Panc1 (cell line): Measurements from ENCODE around the gene RNF220. TPM values are rescaled to one million over a fixed set of nuclear protein-coding genes. Genes with fewer than 3 reads are reported as not detected.
A peak's percentile ranks its signal among the peaks of the same experiment; 100 is the strongest.

Experiments used
- ATAC-seq: fragments of 200-7000 bp; cut with Tn5 transposase; 2 replicates; pipeline ENCODE4 v1.9.1; 2020; ENCODE audit warnings: mild to moderate bottlenecking, moderate library complexity
- BruUV-seq: library from RNA; stranded (reverse); fragments of 400-500 nt; replicated peaks from 2 replicates; lab custom pipeline; 2021; lab: Mats Ljungman, UMichigan
- CTCF ChIA-PET: fragments of 300-600 bp; sonication (Branson Sonifier 250); formaldehyde crosslinking; loops from one replicate; lab custom pipeline; 2022; ENCODE audit warnings: antibody characterized with exemption; lab: Charles Lee
- POLR2A ChIA-PET: fragments of 300-600 bp; sonication (Branson Sonifier 250); formaldehyde crosslinking; loops from one replicate; lab custom pipeline; 2022; ENCODE audit warnings: antibody characterized with exemption; lab: Charles Lee
- DNase-seq: peaks from one replicate; pipeline ENCODE4 v3.0.0-alpha.2; 2010; ENCODE audit warnings: low read depth, low spot score
- H3K27ac ChIP-seq: 2 replicates; pipeline ENCODE4 v1.5.1; 2011; ENCODE audit warnings: mild to moderate bottlenecking, low read length, inconsistent platforms
- H3K27me3 ChIP-seq: fragments of 200-500 bp; sonication (Bioruptor generic); 2 replicates; pipeline ENCODE4 v1.6.0; 2014; ENCODE audit warnings: low read length, inconsistent platforms; ENCODE audit not compliant: control insufficient read depth, insufficient read depth
- H3K36me3 ChIP-seq: fragments of 200-500 bp; sonication (Bioruptor generic); 2 replicates; pipeline ENCODE4 v1.5.1; 2014; ENCODE audit warnings: inconsistent platforms, mild to moderate bottlenecking, low read length, moderate library complexity; ENCODE audit not compliant: control insufficient read depth, insufficient read depth
- H3K4me1 ChIP-seq: 2 replicates; pipeline ENCODE4 v1.5.1; 2011; ENCODE audit warnings: inconsistent platforms, mild to moderate bottlenecking, low read length, moderate library complexity; ENCODE audit not compliant: control insufficient read depth, insufficient read depth
- H3K4me3 ChIP-seq, 2 experiments: 2 replicates each; pipeline ENCODE4 v1.5.1; 2011 to 2012; ENCODE audit warnings: low read depth in 2 of 2, low read length in 2 of 2, mild to moderate bottlenecking in 2 of 2, inconsistent platforms in 1 of 2, moderate library complexity in 1 of 2
- H3K9me3 ChIP-seq: fragments of 200-500 bp; sonication (Bioruptor generic); 2 replicates; pipeline ENCODE4 v1.5.1; 2014; ENCODE audit warnings: low read depth, mild to moderate bottlenecking, inconsistent platforms, low read length, moderate library complexity; ENCODE audit not compliant: control insufficient read depth, insufficient read depth
- CTCF ChIP-seq: fragments of 450-650 bp; IDR thresholded peaks from 2 replicates; pipeline ENCODE4 v1.5.1; 2017; ENCODE audit warnings: mild to moderate bottlenecking
- POLR2AphosphoS5 ChIP-seq: IDR thresholded peaks from 2 replicates; pipeline ENCODE4 v1.6.1; 2012; ENCODE audit warnings: mild to moderate bottlenecking, low read depth, low read length, moderate library complexity
- REST ChIP-seq, 2 experiments: IDR thresholded peaks; 2 replicates each; pipeline ENCODE4 v1.6.1; 2011 to 2012; ENCODE audit warnings: low read depth in 2 of 2, control low read depth in 1 of 2, low read length in 1 of 2, mild to moderate bottlenecking in 1 of 2, moderate library complexity in 1 of 2; ENCODE audit not compliant: insufficient read depth in 1 of 2
- SIN3A ChIP-seq: IDR thresholded peaks from 2 replicates; pipeline ENCODE4 v1.6.1; 2012; ENCODE audit warnings: low read depth, mild to moderate bottlenecking, low read length, moderate library complexity, borderline replicate concordance; ENCODE audit not compliant: insufficient read depth
- TCF7L2 ChIP-seq: IDR thresholded peaks from 2 replicates; pipeline ENCODE4 v1.6.1; 2011; ENCODE audit warnings: mild to moderate bottlenecking, low read depth, low read length, inconsistent platforms
- in situ Hi-C: cut with HindIII; loops from 2 replicates; pipeline ENCODE4 v1.10.0; 2016; ENCODE audit warnings: low sequenced_read_pairs, low pct_unique_long_range_greater_than_20kb
- intact Hi-C: fragments of 100-400 bp; cut with micrococcal nuclease; formaldehyde crosslinking; loops from one replicate; pipeline ENCODE4 v1.10.0; 2022; ENCODE audit not compliant: unreplicated experiment
- total RNA-seq: library from RNA; stranded (reverse); gene quantifications from one replicate; pipeline ENCODE4 v1.2.1, GENCODE V29; 2021; ENCODE audit not compliant: unreplicated experiment

Gene RNF220
- total RNA-seq, 1 experiment from 2014 or later, result 64.9 TPM

- DNase-seq (no peak), ATAC-seq (no peak)
- intact Hi-C loops, result no loop called here
- ChIA-PET POLR2A (interaction anchor here (0.6 kb wide), 1 partner anchor 914 kb away, joined by 3 read pairs; the partner anchor contains the start of genes MUTYH and TOE1), CTCF (no interaction called here)
- in situ Hi-C loops, result no loop called here
- Histone ChIP-seq H3K4me1 (peaks cover 40% of the 10 kb centered on the region), H3K27ac (0 out of 2 replicates have a peak overlapping the region, but pooled peaks have one; percentile 9), H3K27me3 (no peaks in the 10 kb centered on the region), H3K4me3 (no peak overlapping the region), H3K9me3 (no peaks in the 10 kb centered on the region), H3K36me3 (no peaks in the 10 kb centered on the region)
- TF ChIP-seq TCF7L2 (no peak), CTCF (peak; percentile 30; the same call in 1 of the 2 replicates)
- no TSS peak for BruUV-seq
Measured at GRCh38 chr1:44425341-44426082, 20.5 kb downstream of the RNF220 start.

GRCh38 chr1:44431861-44432260 is 26.8 kb downstream of the RNF220 start:
- ChIA-PET CTCF (no interaction called here), POLR2A (no interaction called here)
- in situ Hi-C loops, result no loop called here
- Histone ChIP-seq H3K4me1 (peaks cover 26% of the 10 kb centered on the region), H3K36me3 (no peaks in the 10 kb centered on the region), H3K27ac (no peak overlapping the region; the same call in 1 of the 2 replicates), H3K27me3 (no peaks in the 10 kb centered on the region), H3K9me3 (no peaks in the 10 kb centered on the region), H3K4me3 (no peak overlapping the region)
- no peak for DNase-seq
- BruUV-seq, result no TSS peak
- intact Hi-C loops, result no loop called here
- TF ChIP-seq REST (IDR thresholded peaks at IDR 0.05; ENCODE audit: insufficient read depth in 1 of 2, low read depth in 2 of 2, low read length in 1 of 2) (no peak), TCF7L2 (no peak), CTCF (no peak), POLR2AphosphoS5 (no peak), SIN3A (no peak)
- no peak for ATAC-seq
